Measurements from ENCODE around the gene RDH5. TPM values are rescaled to one million over a fixed set of nuclear protein-coding genes. Genes with fewer than 3 reads are reported as not detected.

Gene RDH5
- total RNA-seq, 1 donor from 2014 or later = 2.3 TPM

DNA sequence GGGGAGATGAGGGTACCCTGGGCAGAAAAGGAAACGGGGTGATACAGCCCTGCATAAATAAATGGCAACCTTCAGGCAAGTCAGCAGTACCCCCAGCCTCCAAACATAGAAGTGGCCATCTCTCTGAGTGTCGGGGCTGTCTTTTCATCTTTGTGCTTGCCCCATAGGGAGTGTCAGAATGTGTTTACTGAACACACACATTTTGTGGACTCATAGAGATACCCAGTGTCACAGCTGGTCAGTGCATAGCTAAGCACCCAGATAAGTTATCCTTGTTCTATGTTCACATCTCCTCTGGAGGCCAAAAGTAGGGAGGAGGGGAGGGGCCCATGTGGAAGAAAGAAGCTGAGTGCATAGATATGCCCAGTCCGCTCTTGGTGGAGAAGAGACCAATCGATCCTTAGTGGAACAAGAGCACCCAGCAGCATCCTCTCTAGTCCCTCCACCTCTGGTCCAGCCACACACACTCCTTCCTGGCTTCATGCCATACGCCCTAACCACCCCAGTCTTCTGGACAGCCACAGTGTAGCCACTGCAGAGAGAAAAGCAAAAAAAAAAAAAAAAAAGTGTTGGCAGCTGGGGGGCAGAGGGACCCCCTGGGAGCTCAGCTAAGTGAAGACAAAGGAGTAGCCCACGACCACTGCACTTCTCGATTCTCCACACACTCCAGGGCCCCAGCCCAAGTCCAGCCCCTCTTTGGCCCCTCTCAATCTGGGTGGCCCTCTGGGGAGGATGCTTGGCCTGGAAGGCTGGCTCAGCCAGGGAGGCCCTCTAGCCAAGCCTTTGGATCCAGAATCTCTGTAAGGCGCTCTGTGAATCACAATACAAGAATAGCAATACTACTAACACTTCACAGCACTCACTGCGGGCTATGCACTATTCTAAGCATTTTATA lies 15.1 kb upstream of the RDH5 start:
- Mint-ChIP-seq H3K4me3 (ENCODE audit: unreplicated experiment) (peak overlapping the region; percentile 51), H3K36me3 (ENCODE audit: low read depth) (no peaks in the 10 kb centered on the region), H3K9me3 (ENCODE audit: low read depth) (no peaks in the 10 kb centered on the region), H3K27me3 (ENCODE audit: low read depth) (peaks cover 20% of the 10 kb centered on the region), H3K4me1 (ENCODE audit: low read depth) (peaks cover 39% of the 10 kb centered on the region), H3K27ac (ENCODE audit: unreplicated experiment) (no peak overlapping the region)
- peak; percentile 44 for DNase-seq (ENCODE audit: low spot score)
- TF ChIP-seq CTCF (IDR thresholded peaks at IDR 0.05) = no peak

- H3K36me3 Mint-ChIP-seq (ENCODE audit: low read depth) = no peaks in the 10 kb centered on the region
- DNase-seq (ENCODE audit: low spot score) = peak; percentile 30
- peaks cover 20% of the 10 kb centered on the region for H3K27me3 Mint-ChIP-seq (ENCODE audit: low read depth)
- H3K9me3 Mint-ChIP-seq (ENCODE audit: low read depth) = no peaks in the 10 kb centered on the region
- peaks cover 39% of the 10 kb centered on the region for H3K4me1 Mint-ChIP-seq (ENCODE audit: low read depth)
- peak overlapping the region; percentile 75 for H3K4me3 Mint-ChIP-seq (ENCODE audit: unreplicated experiment)
- TF ChIP-seq CTCF (IDR thresholded peaks at IDR 0.05) = peak; percentile 55
- H3K27ac Mint-ChIP-seq (ENCODE audit: unreplicated experiment) = no peak overlapping the region
Observed at GRCh38 chr12:55705782-55706402, 14.3 kb upstream of the RDH5 start.

DNA sequence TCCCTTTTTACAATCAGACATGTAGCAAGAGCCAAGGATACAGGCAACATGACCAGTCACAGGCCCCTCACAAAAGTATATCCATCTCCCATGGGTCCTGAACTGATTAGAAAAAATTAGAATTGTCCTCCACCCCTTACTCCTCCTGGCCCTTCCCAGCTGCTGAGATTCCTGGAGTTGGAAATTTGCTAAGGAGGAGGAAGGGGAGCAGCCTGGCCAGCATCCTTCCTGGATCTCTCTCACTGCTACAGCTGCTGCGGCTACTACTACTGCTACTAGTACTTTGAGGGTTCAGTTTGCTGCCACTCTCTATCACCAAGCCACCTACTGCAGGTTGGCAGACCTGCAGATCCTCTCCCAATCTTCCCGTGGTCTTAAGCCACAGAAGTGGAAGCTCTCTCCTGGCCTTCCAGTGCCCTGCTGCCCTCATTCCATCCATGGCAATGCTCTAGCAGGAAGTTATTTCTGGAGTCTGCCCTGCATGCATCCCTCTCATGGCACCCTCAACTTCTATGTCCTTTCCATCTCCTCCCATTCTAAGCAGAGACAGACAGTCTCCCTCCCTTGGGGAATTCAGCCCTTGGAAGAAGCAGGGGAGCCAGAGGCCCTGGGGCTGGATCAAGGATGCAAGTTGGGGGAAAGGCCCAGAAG lies 13.5 kb upstream of the RDH5 start:
- Mint-ChIP-seq H3K27ac (ENCODE audit: unreplicated experiment) (peak overlapping the region; percentile 36), H3K36me3 (ENCODE audit: low read depth) (no peaks in the 10 kb centered on the region), H3K4me1 (ENCODE audit: low read depth) (peaks cover 39% of the 10 kb centered on the region), H3K27me3 (ENCODE audit: low read depth) (peaks cover 20% of the 10 kb centered on the region), H3K9me3 (ENCODE audit: low read depth) (no peaks in the 10 kb centered on the region), H3K4me3 (ENCODE audit: unreplicated experiment) (peak overlapping the region; percentile 75)
- no peak for TF ChIP-seq CTCF (IDR thresholded peaks at IDR 0.05)
- DNase-seq (ENCODE audit: low spot score) = peak; percentile 26

GRCh38 chr12:55707219-55707671 lies 12.9 kb upstream of the RDH5 start:
- H3K36me3 Mint-ChIP-seq (ENCODE audit: low read depth) = no peaks in the 10 kb centered on the region
- H3K4me1 Mint-ChIP-seq (ENCODE audit: low read depth) = peaks cover 39% of the 10 kb centered on the region
- no peaks in the 10 kb centered on the region for H3K9me3 Mint-ChIP-seq (ENCODE audit: low read depth)
- H3K4me3 Mint-ChIP-seq (ENCODE audit: unreplicated experiment) = peak overlapping the region; percentile 75
- H3K27me3 Mint-ChIP-seq (ENCODE audit: low read depth) = peaks cover 23% of the 10 kb centered on the region
- peak; percentile 76 for DNase-seq (ENCODE audit: low spot score)
- TF ChIP-seq CTCF (IDR thresholded peaks at IDR 0.05) = no peak
- H3K27ac Mint-ChIP-seq (ENCODE audit: unreplicated experiment) = no peak overlapping the region
